HepG2 (cell line): ENCODE measurements around the gene MTFR1L.

Experiments used
- ATF3 ChIP-seq: sonication (generic); formaldehyde crosslinking; IDR thresholded peaks from 2 replicates; pipeline ENCODE4 v1.4.0; 2020; ENCODE audit warnings: missing genetic modification reagents
- CTCF ChIP-seq: sonication (generic); formaldehyde crosslinking; IDR thresholded peaks from 2 replicates; pipeline ENCODE4 v1.5.0; 2020; ENCODE audit warnings: mild to moderate bottlenecking, missing genetic modification reagents, moderate library complexity
- EZH2 ChIP-seq: conservative IDR thresholded peaks from 2 replicates; pipeline ENCODE4 v1.6.1; 2012; ENCODE audit warnings: mild to moderate bottlenecking, low read depth, low read length, moderate library complexity
- FOXP1 ChIP-seq, 2 experiments: fragments of 450-650 bp in 1 of 2; IDR thresholded peaks; 2 replicates each; pipeline ENCODE4 v1.6.1; 2017 to 2018; ENCODE audit warnings: antibody characterized with exemption in 1 of 2
- JUNB ChIP-seq: sonication (generic); formaldehyde crosslinking; IDR thresholded peaks from 2 replicates; pipeline ENCODE4 v1.8.0; 2022; ENCODE audit warnings: missing genetic modification reagents, mild to moderate bottlenecking, borderline replicate concordance
- NAIF1 ChIP-seq: sonication (generic); formaldehyde crosslinking; IDR thresholded peaks from 2 replicates; pipeline ENCODE4 v1.5.0; 2020; ENCODE audit warnings: mild to moderate bottlenecking, missing genetic modification reagents, borderline replicate concordance
- POLR2A ChIP-seq, 2 experiments: IDR thresholded peaks; 2 replicates each; pipeline ENCODE4 v1.6.1; 2011; ENCODE audit warnings: low read depth in 2 of 2, low read length in 2 of 2, mild to moderate bottlenecking in 1 of 2, moderate library complexity in 1 of 2; ENCODE audit not compliant: insufficient read depth in 1 of 2
- ZNF564 ChIP-seq: sonication (generic); formaldehyde crosslinking; IDR thresholded peaks from 2 replicates; pipeline ENCODE4 v1.8.1; 2023; ENCODE audit warnings: mild to moderate bottlenecking, missing genetic modification reagents
- ZNF768 ChIP-seq: sonication (generic); formaldehyde crosslinking; IDR thresholded peaks from 2 replicates; pipeline ENCODE4 v1.4.0; 2020; ENCODE audit warnings: missing genetic modification reagents

DNA sequence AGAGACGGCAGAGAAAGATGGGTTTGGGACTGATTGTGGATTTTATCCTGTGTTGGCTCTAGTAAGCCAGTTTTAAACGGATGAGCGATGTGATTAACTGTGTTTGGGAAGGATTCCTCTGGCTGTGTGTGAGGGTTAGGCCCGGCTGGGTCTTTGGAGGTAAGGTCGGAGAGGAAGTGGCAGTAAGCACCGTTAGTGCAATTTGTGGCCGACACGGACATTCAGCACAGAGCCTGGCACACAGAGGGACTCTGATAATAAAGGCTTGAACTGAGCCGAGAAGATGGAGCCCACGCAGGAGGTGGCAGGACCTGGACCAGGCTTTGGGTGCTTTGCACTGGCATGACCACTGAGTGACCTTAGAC lies 1.3 kb downstream of the MTFR1L start:
- TF ChIP-seq POLR2A (IDR thresholded peaks at IDR 0.05; ENCODE audit: insufficient read depth in 1 of 2, low read depth in 2 of 2, low read length in 2 of 2) = peak; percentile 6 to 10; a peak in 2 of 4 replicates
- TF ChIP-seq JUNB (CRISPR knock-in tag) = no peak
- no peak for TF ChIP-seq ATF3
- no peak for TF ChIP-seq EZH2
- TF ChIP-seq ZNF564 = no peak
- TF ChIP-seq ZNF768 (CRISPR knock-in tag) = no peak
- TF ChIP-seq CTCF (CRISPR knock-in tag) = no peak
- TF ChIP-seq NAIF1 = no peak
- no peak for TF ChIP-seq FOXP1 (IDR thresholded peaks at IDR 0.05)
- no peak for TF ChIP-seq FOXP1 (CRISPR knock-in tag; IDR thresholded peaks at IDR 0.05)
